ENCODE results near the gene PITX3. TPM values are rescaled to one million over a fixed set of nuclear protein-coding genes. Genes with fewer than 3 reads are reported as not detected.

Gene PITX3
- total and polyA plus RNA-seq, 9 of the 15 experiments (the other 6 are each of a cell fraction or from before 2014, with no cell fraction given), result 0.30 to 0.98 (median 0.95) TPM; not detected in 6

GRCh38 chr10:102231357-102232318 lies 9.7 kb downstream of the PITX3 start:
- Histone ChIP-seq H3K4me3 (peak overlapping the region; percentile 43), H2AFZ (ENCODE audit: low read depth, low read length) (peak overlapping the region; percentile 81), H3K36me3 (ENCODE audit: control insufficient read depth, insufficient read depth, low read length) (no peaks in the 10 kb centered on the region), H3K4me1 (replicated peaks in 1 of 2; ENCODE audit: control insufficient read depth in 2 of 2, insufficient read depth in 2 of 2, low read length in 2 of 2) (peaks cover 4 to 24% of the 10 kb centered on the region in 2 experiments; a peak in 4 of 5 replicates), H4K20me1 (replicated peaks; ENCODE audit: control insufficient read depth, insufficient read depth, low read length) (no peaks in the 10 kb centered on the region), H3K9ac (ENCODE audit: insufficient read depth in 1 of 2, low read depth in 2 of 2, low read length in 2 of 2) (peak overlapping the region; percentile 25 to 89; a peak in 3 of 4 replicates), H3K79me2 (ENCODE audit: control insufficient read depth, insufficient read depth, low read length) (no peaks in the 10 kb centered on the region), H3K9me1 (ENCODE audit: control insufficient read depth, insufficient read depth, low read length) (no peaks in the 10 kb centered on the region), H3K27ac (ENCODE audit: extremely low read depth, low read depth, low read length) (no peak overlapping the region), H3K27me3 (ENCODE audit: control insufficient read depth in 2 of 2, insufficient read depth in 2 of 2, low read length in 2 of 2) (peaks cover 0 to 5% of the 10 kb centered on the region in 2 experiments; a peak in 1 of 5 replicates), H3K9me3 (replicated peaks; ENCODE audit: control insufficient read depth, insufficient read depth, low read depth, low read length) (no peaks in the 10 kb centered on the region), H3K4me2 (ENCODE audit: insufficient read depth, low read length) (peak overlapping the region; percentile 66)
- 17% methylated on average over 34 of the region's 76 CpGs for WGBS (ENCODE audit: insufficient coverage, low coverage, missing lambda C conversion rate)
- intact Hi-C loops (cut with micrococcal nuclease) (loop anchor here (1.0 to 5.0 kb wide), 6 partner anchors 63 to 351 kb away; no protein-coding TSS in a partner anchor), in situ Hi-C loops (cut with MboI) (loop anchor here (25.0 kb wide), 1 partner anchor 356 kb away; no protein-coding TSS in a partner anchor)
- DNase-seq (ENCODE audit: extremely low read depth in 1 of 4, low spot score in 3 of 4), result peak; percentile 67 to 83 (median 73)
- ATAC-seq, result peak; percentile 83
- no TSS peak for BruUV-seq (replicated peaks)
- POLR2A ChIA-PET, result interaction anchor here (0.5 to 3.0 kb wide), 6 partner anchors 10 to 188 kb away, joined by 3 to 12 read pairs (median 3); partner anchors contain the start of genes GBF1 and PITX3
- CTCF ChIA-PET (ENCODE audit: low intra/inter-chr PET ratio), result interaction anchor here (3.1 kb wide), 1 partner anchor 115 kb away, joined by 26 read pairs; no protein-coding TSS in a partner anchor
- FAIRE-seq, result peak; percentile 86
- TF ChIP-seq CTCFL (IDR thresholded peaks at IDR 0.05; ENCODE audit: borderline replicate concordance, insufficient read depth, low read depth, low read length, poor library complexity, severe bottlenecking), result peak; percentile 17
- TF ChIP-seq TSHZ1 (CRISPR knock-in tag; IDR thresholded peaks at IDR 0.05), result no peak
- TF ChIP-seq MYNN (IDR thresholded peaks at IDR 0.05), result 0 out of 2 replicates have a peak, but pooled peaks have one; percentile 35
- no peak for TF ChIP-seq MYNN (CRISPR knock-in tag; IDR thresholded peaks at IDR 0.05)
- TF ChIP-seq NRF1 (conservative IDR thresholded peaks at IDR 0.05 in 1 of 2, IDR thresholded peaks at IDR 0.05 in 1 of 2), result peak; percentile 52 to 68
- peak; percentile 13; the same call in 1 of the 2 replicates for TF ChIP-seq CTBP1 (IDR thresholded peaks at IDR 0.05; ENCODE audit: borderline replicate concordance)
- peak; percentile 58 for TF ChIP-seq SMC3 (conservative IDR thresholded peaks at IDR 0.05; ENCODE audit: insufficient read depth, low read depth, low read length)
- TF ChIP-seq SMAD4 (CRISPR knock-in tag; conservative IDR thresholded peaks at IDR 0.05), result 0 out of 2 replicates have a peak, but pooled peaks have one; percentile 12
- no peak for TF ChIP-seq PREB (CRISPR knock-in tag; IDR thresholded peaks at IDR 0.05)
- peak; percentile 59; the same call in 1 of the 2 replicates for TF ChIP-seq MTA3 (IDR thresholded peaks at IDR 0.05; ENCODE audit: borderline replicate concordance)
- TF ChIP-seq LEF1 (IDR thresholded peaks at IDR 0.05), result no peak
- TF ChIP-seq RAD21 (CRISPR knock-in tag; conservative IDR thresholded peaks at IDR 0.05 in 1 of 2, IDR thresholded peaks at IDR 0.05 in 1 of 2), result peak; percentile 37 to 71
- 0 out of 2 replicates have a peak, but pooled peaks have one; percentile 44 for TF ChIP-seq ZNF431 (CRISPR knock-in tag; IDR thresholded peaks at IDR 0.05)
